AG04449 (cell line): ENCODE measurements around the gene WFIKKN1.

Experiments
- CTCF ChIA-PET: fragments of 350-600 bp; formaldehyde crosslinking; extraction: SDS; loops from one replicate; lab custom pipeline; 2021; ENCODE audit warnings: antibody characterized with exemption; lab: Yijun Ruan, JAX
- POLR2A ChIA-PET: fragments of 400-600, 350-600 bp; formaldehyde crosslinking; extraction: SDS; loops from one replicate; lab custom pipeline; 2020; ENCODE audit warnings: antibody characterized with exemption, inconsistent platforms; lab: Yijun Ruan, JAX
- DNase-seq: peaks from one replicate; pipeline ENCODE4 v3.0.0-alpha.2; 2010; ENCODE audit warnings: low read depth, low spot score
- H3K4me3 ChIP-seq: 2 replicates; pipeline ENCODE4 v1.5.1; 2011; ENCODE audit warnings: low read depth, mild to moderate bottlenecking, control low read depth, low read length
- CTCF ChIP-seq: IDR thresholded peaks from one replicate; pipeline ENCODE4 v1.5.1; 2011; ENCODE audit warnings: mild to moderate bottlenecking, moderate library complexity, low read length, control low read depth, inconsistent platforms; ENCODE audit not compliant: insufficient read depth; ENCODE audit errors: missing control alignments

The WFIKKN1 gene

GRCh38 chr16:678209-678857 is 47.5 kb downstream of the WFIKKN1 start:
- no peak for TF ChIP-seq CTCF
- ChIA-PET POLR2A (interaction anchor here (1.0 kb wide), 1 partner anchor 9 kb away, joined by 6 read pairs; no protein-coding TSS in a partner anchor), CTCF (interaction anchor here (1.1 to 3.2 kb wide), 5 partner anchors 10 to 99 kb away, joined by 3 to 21 read pairs (median 3); partner anchors contain the start of gene RHOT2)
- H3K4me3 ChIP-seq = no peak overlapping the region
- DNase-seq = no peak

DNA sequence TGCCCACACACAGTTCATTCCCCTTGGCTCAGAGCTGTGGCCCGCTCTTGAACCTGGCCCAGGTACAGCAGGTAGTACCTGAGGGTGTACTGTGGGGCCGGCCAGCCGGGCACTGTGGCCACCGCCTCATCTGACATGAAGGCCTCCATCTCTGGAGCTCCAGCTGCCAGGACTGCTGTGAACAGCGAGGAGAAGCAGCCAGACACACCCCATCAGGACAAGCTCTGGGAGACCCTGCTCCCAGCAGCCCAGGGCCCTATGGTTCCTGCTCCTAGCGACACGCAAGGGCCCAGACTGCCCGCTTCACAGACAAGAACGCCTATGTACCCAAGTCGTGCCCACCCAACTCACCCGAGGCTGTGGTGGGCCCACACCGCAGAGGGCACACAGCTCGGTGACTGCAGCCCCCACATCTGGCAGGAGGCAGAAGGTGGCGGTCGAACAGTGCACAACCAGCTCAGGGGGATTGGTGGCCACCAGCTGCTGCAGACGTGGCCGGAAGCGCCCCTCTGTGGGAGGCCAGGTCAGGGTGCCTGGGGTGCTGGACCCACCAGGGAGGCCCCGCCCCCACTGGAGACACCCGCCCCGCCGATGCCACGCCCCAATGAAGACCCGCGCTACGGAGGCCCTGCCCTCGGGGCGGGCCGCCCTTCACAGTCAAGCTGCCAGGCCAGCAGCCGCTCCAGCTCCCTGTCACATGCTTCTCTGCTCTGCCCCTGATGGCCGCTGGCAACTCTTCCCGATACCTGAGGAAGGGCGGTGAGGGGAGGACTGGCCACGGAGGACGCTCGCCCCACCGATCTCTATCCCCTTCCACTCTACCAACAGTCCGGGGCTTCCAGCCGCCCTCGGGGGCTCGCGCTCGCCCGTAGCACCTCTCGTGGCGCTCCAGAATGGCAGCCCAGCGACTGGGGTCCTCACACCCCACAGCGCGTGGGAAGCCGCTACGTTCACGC is 48.4 kb downstream of the WFIKKN1 start:
- DNase-seq = no peak
- peak overlapping the region; percentile 62 for H3K4me3 ChIP-seq
- POLR2A ChIA-PET = interaction anchor here (0.7 to 1.4 kb wide), 3 partner anchors 10 to 30 kb away, joined by 3 to 6 read pairs (median 4); partner anchors contain the start of gene WDR90

GRCh38 chr16:679814-680624 is 49.2 kb downstream of the WFIKKN1 start, which contains the start of gene STUB1:
TSS of gene STUB1 (plus strand) at chr16:680410. CDS start at chr16:680526, 116 bp downstream.
- POLR2A ChIA-PET = interaction anchor here (0.6 to 2.1 kb wide), 6 partner anchors 9 to 36 kb away, joined by 3 to 9 read pairs (median 4); partner anchors contain the start of gene WDR24
- H3K4me3 ChIP-seq = peak within 1 kb of the TSS; percentile 77
- no peak for TF ChIP-seq CTCF
- CTCF ChIA-PET = interaction anchor here (0.8 to 3.2 kb wide), 5 partner anchors 10 to 102 kb away, joined by 3 to 21 read pairs (median 3); partner anchors contain the start of gene RHOT2
- no peak for DNase-seq

More for the DNA sequence above, 48.4 kb downstream of the WFIKKN1 start:
- CTCF ChIA-PET = interaction anchor here (1.0 to 3.2 kb wide), 6 partner anchors 11 to 101 kb away, joined by 3 to 21 read pairs (median 3); partner anchors contain the start of gene RHOT2
- TF ChIP-seq CTCF = no peak

DNA sequence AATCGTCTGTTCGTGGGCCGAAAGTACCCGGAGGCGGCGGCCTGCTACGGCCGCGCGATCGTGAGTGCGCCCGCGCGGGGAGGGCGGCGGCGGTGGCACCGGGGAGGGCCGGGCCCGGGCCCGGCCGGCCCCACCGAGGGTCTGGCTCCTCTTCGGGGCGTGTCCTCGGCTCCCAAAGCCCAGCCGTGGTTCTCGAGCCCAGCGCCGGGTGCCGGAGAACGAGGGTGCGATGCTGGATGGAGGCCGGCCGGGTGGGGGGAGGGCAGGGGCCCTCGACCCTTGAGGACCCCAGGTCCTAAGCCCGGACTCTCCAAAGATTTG is 49.8 kb downstream of the WFIKKN1 start:
- peak overlapping the region; percentile 77 for H3K4me3 ChIP-seq
- no peak for TF ChIP-seq CTCF
- CTCF ChIA-PET = interaction anchor here (0.8 to 3.2 kb wide), 2 partner anchors 11 to 13 kb away, joined by 3 to 21 read pairs; partner anchors contain the start of gene RHOT2
- no peak for DNase-seq
- POLR2A ChIA-PET = interaction anchor here (0.6 to 2.1 kb wide), 6 partner anchors 9 to 35 kb away, joined by 3 to 9 read pairs (median 3); partner anchors contain the start of genes WDR24 and WDR90

DNA sequence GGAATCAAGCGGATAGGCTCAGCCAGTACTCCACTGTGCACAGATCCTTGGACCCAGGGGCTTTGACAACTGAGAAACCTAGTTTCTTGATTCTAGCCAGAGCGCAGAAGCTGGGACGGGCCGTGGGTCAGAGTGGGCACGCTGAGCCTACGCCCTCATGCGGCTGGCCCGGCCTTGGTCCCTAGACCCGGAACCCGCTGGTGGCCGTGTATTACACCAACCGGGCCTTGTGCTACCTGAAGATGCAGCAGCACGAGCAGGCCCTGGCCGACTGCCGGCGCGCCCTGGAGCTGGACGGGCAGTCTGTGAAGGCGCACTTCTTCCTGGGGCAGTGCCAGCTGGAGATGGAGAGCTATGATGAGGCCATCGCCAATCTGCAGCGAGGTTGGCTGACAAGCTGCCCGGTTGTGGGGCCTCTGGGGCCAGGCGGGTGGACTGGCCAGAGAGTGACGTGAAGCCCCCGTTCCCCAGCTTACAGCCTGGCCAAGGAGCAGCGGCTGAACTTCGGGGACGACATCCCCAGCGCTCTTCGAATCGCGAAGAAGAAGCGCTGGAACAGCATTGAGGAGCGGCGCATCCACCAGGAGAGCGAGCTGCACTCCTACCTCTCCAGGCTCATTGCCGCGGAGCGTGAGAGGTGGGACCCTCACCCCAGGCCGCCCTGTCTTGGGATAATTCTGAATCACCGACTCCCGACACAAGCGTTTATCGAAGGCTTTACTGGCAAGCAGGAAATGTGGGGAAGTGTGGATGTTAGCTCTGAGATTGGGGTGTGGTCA is 50.4 kb downstream of the WFIKKN1 start:
- ChIA-PET CTCF (interaction anchor here (0.8 to 3.2 kb wide), 5 partner anchors 10 to 290 kb away, joined by 3 to 21 read pairs (median 3); partner anchors contain the start of gene RHOT2), POLR2A (interaction anchor here (0.8 to 2.1 kb wide), 4 partner anchors 9 to 35 kb away, joined by 3 to 9 read pairs (median 3); partner anchors contain the start of genes WDR24 and WDR90)
- no peak for DNase-seq
- TF ChIP-seq CTCF = peak; percentile 29
- peak overlapping the region; percentile 77 for H3K4me3 ChIP-seq
